Left kidney (tissue), 2 donors: ENCODE measurements around the gene MESD. TPM values are rescaled to one million over a fixed set of nuclear protein-coding genes. Genes with fewer than 3 reads are reported as not detected.
A peak's percentile ranks its signal among the peaks of the same experiment; 100 is the strongest.

Source experiments
- DNase-seq: peaks from one replicate; pipeline ENCODE4 v3.0.0-alpha.2; 2013
- polyA plus RNA-seq: library from polyadenylated mRNA; unstranded; fragments of 120-200 nt; gene quantifications from one replicate; pipeline ENCODE4 v1.2.1, GENCODE V29; 2013; ENCODE audit not compliant: insufficient read length

Gene MESD
- polyA plus RNA-seq, 1 donor = 44.2 TPM

- DNase-seq = no peak
These were observed 49.3 kb downstream of the MESD start for GRCh38 chr15:80940331-80940730.

GRCh38 chr15:80939216-80939615 is 50.4 kb downstream of the MESD start:
- DNase-seq = no peak

GRCh38 chr15:80937718-80938117 is 51.9 kb downstream of the MESD start:
- DNase-seq = no peak

- no peak for DNase-seq
These were observed 53.1 kb downstream of the MESD start for GRCh38 chr15:80936288-80937078.

- DNase-seq = no peak
These were observed 54.8 kb downstream of the MESD start for GRCh38 chr15:80934761-80935221.

- DNase-seq = peak; percentile 33
These were observed 56.6 kb downstream of the MESD start for GRCh38 chr15:80932989-80933388.

- no peak for DNase-seq
These were observed 57.2 kb downstream of the MESD start for GRCh38 chr15:80932513-80932815.

- DNase-seq = no peak
These were observed 57.7 kb downstream of the MESD start for GRCh38 chr15:80931721-80932512.

- no peak for DNase-seq
These were observed 58.4 kb downstream of the MESD start for GRCh38 chr15:80931191-80931590.

GRCh38 chr15:80929689-80930088 is 59.9 kb downstream of the MESD start:
- no peak for DNase-seq

GRCh38 chr15:80929225-80929624 is 60.4 kb downstream of the MESD start:
- no peak for DNase-seq

- no peak for DNase-seq
These were observed 63.5 kb downstream of the MESD start for GRCh38 chr15:80926126-80926525.

- no peak for DNase-seq
These were observed 64.0 kb downstream of the MESD start for GRCh38 chr15:80925597-80926059.

GRCh38 chr15:80924278-80924677 is 65.3 kb downstream of the MESD start:
- no peak for DNase-seq

GRCh38 chr15:80923668-80924067 is 66.0 kb downstream of the MESD start:
- DNase-seq = no peak

GRCh38 chr15:80921736-80922410 is 67.7 kb downstream of the MESD start:
- DNase-seq = no peak

- DNase-seq = no peak
These were observed 69.3 kb downstream of the MESD start for GRCh38 chr15:80920271-80920699.

- DNase-seq = no peak
These were observed 71.3 kb downstream of the MESD start for GRCh38 chr15:80918196-80918783.

- no peak for DNase-seq
These were observed 73.6 kb downstream of the MESD start for GRCh38 chr15:80916056-80916455.

- no peak for DNase-seq
These were observed 74.1 kb downstream of the MESD start for GRCh38 chr15:80915472-80915871.

GRCh38 chr15:80913541-80913940 is 76.1 kb downstream of the MESD start:
- no peak for DNase-seq

- no peak for DNase-seq
These were observed 76.9 kb downstream of the MESD start for GRCh38 chr15:80912673-80913072.
